Measurements from ENCODE around the gene GFRA1. TPM values are rescaled to one million over a fixed set of nuclear protein-coding genes. Genes with fewer than 3 reads are reported as not detected.

GFRA1 gene
- polyA plus RNA-seq, 1 donor (not counting 4 experiments of a cell fraction or from before 2014, with no cell fraction given): not detected

- no peak overlapping the region for H2AFZ ChIP-seq (ENCODE audit: control insufficient read depth, low read length)
- H3K27ac ChIP-seq (ENCODE audit: control insufficient read depth, insufficient read depth, low read length): no peak overlapping the region
- no peaks in the 10 kb centered on the region for H3K36me3 ChIP-seq (ENCODE audit: control insufficient read depth in 2 of 2, extremely low read depth in 1 of 2, insufficient read depth in 2 of 2, low read length in 2 of 2)
- H3K9ac ChIP-seq (ENCODE audit: control insufficient read depth, extremely low read depth, insufficient read depth, low read length): no peak overlapping the region
- dilution Hi-C loops (cut with MboI; ENCODE audit: extremely low pct_ligation_motif_present, low sequenced_read_pairs): no loop called here
- no peak overlapping the region for H3K4me2 ChIP-seq (ENCODE audit: control insufficient read depth, extremely low read depth, insufficient read depth, low read depth, low read length)
- no peaks in the 10 kb centered on the region for H3K79me2 ChIP-seq (ENCODE audit: control insufficient read depth, insufficient read depth, low read length)
- no peaks in the 10 kb centered on the region for H3K9me1 ChIP-seq (ENCODE audit: control insufficient read depth, extremely low read depth, insufficient read depth, low read length)
- no peaks in the 10 kb centered on the region for H3K4me1 ChIP-seq (ENCODE audit: control insufficient read depth, extremely low read depth, insufficient read depth, low read length)
- FAIRE-seq: no peak
- H3K27me3 ChIP-seq (ENCODE audit: control insufficient read depth, extremely low read depth, insufficient read depth, low read length): no peaks in the 10 kb centered on the region
- no peak overlapping the region for H3K4me3 ChIP-seq (ENCODE audit: control insufficient read depth in 2 of 3, extremely low read depth in 1 of 3, insufficient read depth in 2 of 3, low read depth in 1 of 3, low read length in 3 of 3)
- no peaks in the 10 kb centered on the region for H4K20me1 ChIP-seq (ENCODE audit: control insufficient read depth, extremely low read depth, insufficient read depth, low read length)
- no peak for TF ChIP-seq EZH2 (IDR thresholded peaks at IDR 0.05; ENCODE audit: low read length)
- no peak for TF ChIP-seq CTCF (optimal IDR thresholded peaks at IDR 0.05 in 1 of 3, IDR thresholded peaks at IDR 0.05 in 1 of 3, conservative IDR thresholded peaks at IDR 0.05 in 1 of 3; ENCODE audit: extremely low read depth in 1 of 3, insufficient read depth in 2 of 3, low read length in 3 of 3)
- no peaks in the 10 kb centered on the region for H3K9me3 ChIP-seq (ENCODE audit: control insufficient read depth, low read depth, low read length)
- no peak for DNase-seq (ENCODE audit: low read depth, low spot score)
Observed at GRCh38 chr10:116195583-116195982, 77.4 kb downstream of the GFRA1 start.

GRCh38 chr10:116195039-116195438, 78.0 kb downstream of the GFRA1 start:
- Histone ChIP-seq H3K27me3 (ENCODE audit: control insufficient read depth, extremely low read depth, insufficient read depth, low read length) (no peaks in the 10 kb centered on the region), H3K9me1 (ENCODE audit: control insufficient read depth, extremely low read depth, insufficient read depth, low read length) (no peaks in the 10 kb centered on the region), H3K4me2 (ENCODE audit: control insufficient read depth, extremely low read depth, insufficient read depth, low read depth, low read length) (no peak overlapping the region), H2AFZ (ENCODE audit: control insufficient read depth, low read length) (no peak overlapping the region), H3K79me2 (ENCODE audit: control insufficient read depth, insufficient read depth, low read length) (no peaks in the 10 kb centered on the region), H3K9me3 (ENCODE audit: control insufficient read depth, low read depth, low read length) (no peaks in the 10 kb centered on the region), H4K20me1 (ENCODE audit: control insufficient read depth, extremely low read depth, insufficient read depth, low read length) (no peaks in the 10 kb centered on the region), H3K36me3 (ENCODE audit: control insufficient read depth in 2 of 2, extremely low read depth in 1 of 2, insufficient read depth in 2 of 2, low read length in 2 of 2) (no peaks in the 10 kb centered on the region), H3K9ac (ENCODE audit: control insufficient read depth, extremely low read depth, insufficient read depth, low read length) (no peak overlapping the region), H3K27ac (ENCODE audit: control insufficient read depth, insufficient read depth, low read length) (no peak overlapping the region), H3K4me1 (ENCODE audit: control insufficient read depth, extremely low read depth, insufficient read depth, low read length) (no peaks in the 10 kb centered on the region), H3K4me3 (ENCODE audit: control insufficient read depth in 2 of 3, extremely low read depth in 1 of 3, insufficient read depth in 2 of 3, low read depth in 1 of 3, low read length in 3 of 3) (no peak overlapping the region)
- DNase-seq (ENCODE audit: low read depth, low spot score) (no peak), FAIRE-seq (no peak)
- no peak for TF ChIP-seq EZH2 (IDR thresholded peaks at IDR 0.05; ENCODE audit: low read length)
- TF ChIP-seq CTCF (optimal IDR thresholded peaks at IDR 0.05 in 1 of 3, IDR thresholded peaks at IDR 0.05 in 1 of 3, conservative IDR thresholded peaks at IDR 0.05 in 1 of 3; ENCODE audit: extremely low read depth in 1 of 3, insufficient read depth in 2 of 3, low read length in 3 of 3): no peak
- dilution Hi-C loops (cut with MboI; ENCODE audit: extremely low pct_ligation_motif_present, low sequenced_read_pairs): no loop called here
